Cardiac muscle cell (in vitro differentiated cells and primary cell): ENCODE measurements around the gene RDH8. TPM values are rescaled to one million over a fixed set of nuclear protein-coding genes. Genes with fewer than 3 reads are reported as not detected.

Experiments used
- DNase-seq, 2 donors: peaks; one replicate each; pipeline versions ENCODE4 v3.0.0 to v3.0.0-alpha.2; 2010 to 2017; ENCODE audit warnings: low read depth in 1 of 2, low spot score in 1 of 2
- H3K27ac ChIP-seq: fragments of 200-600 bp; sonication (generic); 2 replicates; pipeline ENCODE4 v1.5.1; 2016
- H3K27me3 ChIP-seq: fragments of 200-600 bp; sonication (generic); 2 replicates; pipeline ENCODE4 v1.6.0; 2016; ENCODE audit warnings: control low read depth
- H3K36me3 ChIP-seq: fragments of 200-600 bp; sonication (generic); 2 replicates; pipeline ENCODE4 v1.5.1; 2016; ENCODE audit warnings: control low read depth
- H3K4me1 ChIP-seq: fragments of 200-600 bp; sonication (generic); 2 replicates; pipeline ENCODE4 v1.8.1; 2017; ENCODE audit warnings: low read depth, mild to moderate bottlenecking, mixed run types
- H3K4me3 ChIP-seq: fragments of 200-600 bp; sonication (generic); 2 replicates; pipeline ENCODE4 v1.5.1; 2016; ENCODE audit warnings: mild to moderate bottlenecking
- H3K9me3 ChIP-seq: fragments of 200-600 bp; sonication (generic); 2 replicates; pipeline ENCODE4 v1.5.1; 2017; ENCODE audit warnings: low read depth, mild to moderate bottlenecking, control low read depth
- polyA plus RNA-seq: library from polyadenylated mRNA; unstranded; fragments of >200 nt; fragmentation: Nextera tagmentation; extraction: Ambion mirVana; gene quantifications from 2 replicates; pipeline ENCODE4 v1.2.1, GENCODE V29; 2016
- total RNA-seq: library from RNA; depleted of rRNA; stranded (reverse); fragments of >200 nt; gene quantifications from 2 replicates; pipeline ENCODE4 v1.2.3, GENCODE V29; 2016
- TF ChIP-seq, protein P1 (sequence below): IDR thresholded peaks from 2 replicates; pipeline ENCODE4 v1.5.1; 2012; ENCODE audit warnings: low read depth, mild to moderate bottlenecking, low read length

RDH8 gene, protein sequence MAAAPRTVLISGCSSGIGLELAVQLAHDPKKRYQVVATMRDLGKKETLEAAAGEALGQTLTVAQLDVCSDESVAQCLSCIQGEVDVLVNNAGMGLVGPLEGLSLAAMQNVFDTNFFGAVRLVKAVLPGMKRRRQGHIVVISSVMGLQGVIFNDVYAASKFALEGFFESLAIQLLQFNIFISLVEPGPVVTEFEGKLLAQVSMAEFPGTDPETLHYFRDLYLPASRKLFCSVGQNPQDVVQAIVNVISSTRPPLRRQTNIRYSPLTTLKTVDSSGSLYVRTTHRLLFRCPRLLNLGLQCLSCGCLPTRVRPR
- not detected in 2 replicates for total RNA-seq
- polyA plus RNA-seq, result not detected in 2 replicates

DNA sequence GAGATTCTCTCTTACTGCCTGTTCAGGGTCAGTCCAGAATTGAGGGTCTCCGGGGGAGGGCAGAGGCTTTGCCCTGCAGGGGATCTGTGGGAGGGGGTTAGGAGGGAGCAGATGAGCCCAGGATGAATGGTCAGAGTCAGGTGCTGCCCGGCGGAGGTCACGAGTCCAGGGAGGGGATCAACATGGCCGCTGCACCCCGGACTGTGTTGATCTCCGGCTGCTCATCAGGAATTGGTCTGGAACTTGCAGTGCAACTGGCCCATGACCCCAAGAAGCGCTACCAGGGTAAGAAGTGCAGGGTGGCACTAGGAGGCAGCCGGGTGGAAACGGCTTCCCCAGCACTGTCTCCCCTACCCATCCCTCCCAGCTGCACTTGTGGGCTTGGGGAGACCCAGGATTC, at the start of gene RDH8:
TSS of gene RDH8 (plus strand) at position 168 of the 400 bp plus-strand sequence. CDS start at position 183, 15 bp downstream.
- Histone ChIP-seq H3K9me3 (no peaks in the 10 kb centered on the region), H3K27ac (no peak within 1 kb of the TSS), H3K27me3 (peaks cover 65% of the 10 kb centered on the region), H3K4me3 (no peak within 1 kb of the TSS), H3K36me3 (no peaks in the 10 kb centered on the region), H3K4me1 (no peaks in the 10 kb centered on the region)
- DNase-seq, result no peak
- TF ChIP-seq, protein P1, sequence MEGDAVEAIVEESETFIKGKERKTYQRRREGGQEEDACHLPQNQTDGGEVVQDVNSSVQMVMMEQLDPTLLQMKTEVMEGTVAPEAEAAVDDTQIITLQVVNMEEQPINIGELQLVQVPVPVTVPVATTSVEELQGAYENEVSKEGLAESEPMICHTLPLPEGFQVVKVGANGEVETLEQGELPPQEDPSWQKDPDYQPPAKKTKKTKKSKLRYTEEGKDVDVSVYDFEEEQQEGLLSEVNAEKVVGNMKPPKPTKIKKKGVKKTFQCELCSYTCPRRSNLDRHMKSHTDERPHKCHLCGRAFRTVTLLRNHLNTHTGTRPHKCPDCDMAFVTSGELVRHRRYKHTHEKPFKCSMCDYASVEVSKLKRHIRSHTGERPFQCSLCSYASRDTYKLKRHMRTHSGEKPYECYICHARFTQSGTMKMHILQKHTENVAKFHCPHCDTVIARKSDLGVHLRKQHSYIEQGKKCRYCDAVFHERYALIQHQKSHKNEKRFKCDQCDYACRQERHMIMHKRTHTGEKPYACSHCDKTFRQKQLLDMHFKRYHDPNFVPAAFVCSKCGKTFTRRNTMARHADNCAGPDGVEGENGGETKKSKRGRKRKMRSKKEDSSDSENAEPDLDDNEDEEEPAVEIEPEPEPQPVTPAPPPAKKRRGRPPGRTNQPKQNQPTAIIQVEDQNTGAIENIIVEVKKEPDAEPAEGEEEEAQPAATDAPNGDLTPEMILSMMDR, result no peak

DNA sequence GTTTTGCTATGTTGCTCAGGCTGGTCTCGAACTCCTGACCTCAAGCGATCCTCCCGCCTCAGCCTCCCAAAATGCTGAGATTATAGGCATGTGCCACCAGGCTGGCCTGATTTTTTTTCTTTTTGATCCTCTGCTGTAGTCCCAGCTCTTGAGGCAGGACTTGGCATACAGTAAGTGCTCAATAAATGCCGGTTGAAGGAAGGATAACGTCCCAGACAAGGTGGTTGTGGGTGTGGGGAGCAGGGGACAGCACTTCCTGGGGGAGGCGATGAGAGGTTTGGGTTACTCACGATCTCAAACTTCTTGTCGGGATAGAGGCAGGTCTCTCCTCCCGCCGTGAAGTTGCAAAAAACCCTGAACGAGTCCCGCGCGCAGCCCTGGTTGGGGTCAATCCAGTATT, 47.3 kb upstream of the RDH8 start:
- no peaks in the 10 kb centered on the region for H3K4me1 ChIP-seq
- no peak for DNase-seq
- no peak overlapping the region for H3K4me3 ChIP-seq

DNA sequence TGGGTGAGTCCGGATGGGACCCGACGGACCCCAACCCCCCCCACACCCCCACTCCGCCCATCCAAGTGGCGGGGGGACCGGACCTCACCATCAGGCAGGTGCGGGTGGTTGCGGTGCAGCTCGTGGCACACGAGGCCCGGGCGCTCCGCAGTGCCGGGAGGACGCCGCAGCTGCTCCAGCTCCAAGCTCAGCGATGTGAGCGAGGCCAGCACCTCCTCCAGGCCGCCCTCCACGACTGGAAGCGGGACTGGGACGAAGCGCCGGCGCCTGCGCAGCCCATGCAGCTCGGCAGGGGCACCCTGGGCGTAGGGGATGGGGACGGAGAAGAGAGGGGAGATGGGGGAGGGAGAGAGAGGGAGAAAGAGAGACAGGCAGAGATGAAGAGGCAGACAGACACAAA, 46.8 kb upstream of the RDH8 start:
- TF ChIP-seq, protein P1, result no peak
- H3K4me1 ChIP-seq, result no peaks in the 10 kb centered on the region
- H3K27me3 ChIP-seq, result peaks cover 41% of the 10 kb centered on the region
- H3K4me3 ChIP-seq, result no peak overlapping the region
- H3K27ac ChIP-seq, result no peak overlapping the region
- DNase-seq, result no peak
- no peaks in the 10 kb centered on the region for H3K9me3 ChIP-seq
- H3K36me3 ChIP-seq, result no peaks in the 10 kb centered on the region

More for the DNA sequence above, 47.3 kb upstream of the RDH8 start:
- TF ChIP-seq, protein P1, result no peak
- Histone ChIP-seq H3K27ac (no peak overlapping the region), H3K36me3 (no peaks in the 10 kb centered on the region), H3K9me3 (no peaks in the 10 kb centered on the region), H3K27me3 (peaks cover 41% of the 10 kb centered on the region)

DNA sequence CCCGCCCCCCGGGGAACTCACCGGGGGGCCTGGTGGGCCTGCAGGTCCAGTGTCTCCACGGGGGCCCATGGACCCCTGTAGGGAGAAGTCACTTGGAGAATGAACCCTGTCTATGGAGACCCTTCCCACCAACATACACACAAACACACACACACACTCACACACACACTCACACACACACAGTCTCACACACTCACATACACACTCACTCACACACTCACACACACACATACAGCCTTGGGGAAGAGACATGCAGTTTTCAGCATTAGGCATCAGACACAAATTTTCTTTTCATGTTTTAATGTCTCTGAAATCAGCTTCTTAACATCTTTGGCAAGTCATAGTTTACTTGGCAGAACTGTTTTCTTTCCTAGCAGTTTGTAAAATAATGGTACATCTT, 46.0 kb upstream of the RDH8 start:
- TF ChIP-seq, protein P1, result no peak
- Histone ChIP-seq H3K27ac (no peak overlapping the region), H3K27me3 (peaks cover 41% of the 10 kb centered on the region), H3K9me3 (no peaks in the 10 kb centered on the region), H3K36me3 (no peaks in the 10 kb centered on the region), H3K4me3 (no peak overlapping the region), H3K4me1 (no peaks in the 10 kb centered on the region)
- DNase-seq, result peak in 1 of 2 donors; percentile 33

DNA sequence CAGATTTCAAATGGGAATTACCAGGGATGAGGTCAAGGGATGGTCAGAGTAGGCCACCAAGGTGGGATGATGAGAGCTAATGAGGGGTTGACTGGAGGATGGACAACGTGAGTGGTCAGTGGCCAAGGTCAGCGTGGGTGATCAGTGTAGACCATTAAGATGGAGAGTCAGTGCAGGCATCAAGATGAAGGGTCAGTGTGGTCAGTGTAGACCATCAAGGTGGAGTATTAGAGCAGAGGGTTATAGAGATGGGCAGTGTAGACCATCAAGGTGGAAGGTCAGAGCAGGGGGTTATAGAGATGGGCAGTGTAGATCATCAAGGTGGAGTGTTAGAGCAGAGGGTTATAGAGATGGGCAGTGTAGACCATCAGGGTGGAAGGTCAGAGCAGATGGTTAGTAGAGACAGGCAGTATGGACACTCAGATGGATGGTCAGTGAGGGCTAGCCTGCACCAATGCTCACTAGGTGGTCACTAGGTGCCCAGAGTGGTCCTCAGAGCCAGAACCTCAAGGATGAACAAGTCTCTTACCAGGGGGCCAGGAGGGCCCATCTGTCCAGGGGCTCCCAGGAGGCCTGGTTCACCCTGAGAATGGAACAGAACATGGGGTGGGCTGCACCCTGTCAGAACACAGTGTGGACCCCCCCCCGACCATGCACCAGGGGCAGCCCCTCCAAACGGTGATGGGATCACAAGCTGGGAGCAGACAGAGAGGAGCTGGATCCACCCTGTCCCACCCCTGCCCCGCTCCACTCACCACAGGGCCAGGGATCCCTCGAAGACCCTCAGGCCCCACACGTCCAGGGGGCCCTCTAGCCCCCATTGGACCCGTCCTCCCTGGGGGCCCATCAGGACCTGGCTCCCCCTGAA, 44.2 kb upstream of the RDH8 start:
- Histone ChIP-seq H3K36me3 (no peaks in the 10 kb centered on the region), H3K4me1 (no peaks in the 10 kb centered on the region), H3K4me3 (no peak overlapping the region), H3K27ac (no peak overlapping the region), H3K9me3 (no peaks in the 10 kb centered on the region), H3K27me3 (peaks cover 41% of the 10 kb centered on the region)
- DNase-seq, result no peak
- TF ChIP-seq, protein P1, result no peak
